AG10803 (cell line): ENCODE measurements around the gene CWC27.

Source experiments
- DNase-seq: peaks from one replicate; pipeline ENCODE4 v3.0.0; 2010; ENCODE audit warnings: low read depth
- H3K4me3 ChIP-seq: 2 replicates; pipeline ENCODE4 v1.5.1; 2011; ENCODE audit warnings: mild to moderate bottlenecking, low read length, control low read depth
- TF ChIP-seq, protein P1 (sequence below): conservative IDR thresholded peaks from 2 replicates; pipeline ENCODE4 v1.5.1; 2011; ENCODE audit warnings: mild to moderate bottlenecking, low read length, control low read depth, inconsistent platforms

The CWC27 gene, protein sequence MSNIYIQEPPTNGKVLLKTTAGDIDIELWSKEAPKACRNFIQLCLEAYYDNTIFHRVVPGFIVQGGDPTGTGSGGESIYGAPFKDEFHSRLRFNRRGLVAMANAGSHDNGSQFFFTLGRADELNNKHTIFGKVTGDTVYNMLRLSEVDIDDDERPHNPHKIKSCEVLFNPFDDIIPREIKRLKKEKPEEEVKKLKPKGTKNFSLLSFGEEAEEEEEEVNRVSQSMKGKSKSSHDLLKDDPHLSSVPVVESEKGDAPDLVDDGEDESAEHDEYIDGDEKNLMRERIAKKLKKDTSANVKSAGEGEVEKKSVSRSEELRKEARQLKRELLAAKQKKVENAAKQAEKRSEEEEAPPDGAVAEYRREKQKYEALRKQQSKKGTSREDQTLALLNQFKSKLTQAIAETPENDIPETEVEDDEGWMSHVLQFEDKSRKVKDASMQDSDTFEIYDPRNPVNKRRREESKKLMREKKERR

DNA sequence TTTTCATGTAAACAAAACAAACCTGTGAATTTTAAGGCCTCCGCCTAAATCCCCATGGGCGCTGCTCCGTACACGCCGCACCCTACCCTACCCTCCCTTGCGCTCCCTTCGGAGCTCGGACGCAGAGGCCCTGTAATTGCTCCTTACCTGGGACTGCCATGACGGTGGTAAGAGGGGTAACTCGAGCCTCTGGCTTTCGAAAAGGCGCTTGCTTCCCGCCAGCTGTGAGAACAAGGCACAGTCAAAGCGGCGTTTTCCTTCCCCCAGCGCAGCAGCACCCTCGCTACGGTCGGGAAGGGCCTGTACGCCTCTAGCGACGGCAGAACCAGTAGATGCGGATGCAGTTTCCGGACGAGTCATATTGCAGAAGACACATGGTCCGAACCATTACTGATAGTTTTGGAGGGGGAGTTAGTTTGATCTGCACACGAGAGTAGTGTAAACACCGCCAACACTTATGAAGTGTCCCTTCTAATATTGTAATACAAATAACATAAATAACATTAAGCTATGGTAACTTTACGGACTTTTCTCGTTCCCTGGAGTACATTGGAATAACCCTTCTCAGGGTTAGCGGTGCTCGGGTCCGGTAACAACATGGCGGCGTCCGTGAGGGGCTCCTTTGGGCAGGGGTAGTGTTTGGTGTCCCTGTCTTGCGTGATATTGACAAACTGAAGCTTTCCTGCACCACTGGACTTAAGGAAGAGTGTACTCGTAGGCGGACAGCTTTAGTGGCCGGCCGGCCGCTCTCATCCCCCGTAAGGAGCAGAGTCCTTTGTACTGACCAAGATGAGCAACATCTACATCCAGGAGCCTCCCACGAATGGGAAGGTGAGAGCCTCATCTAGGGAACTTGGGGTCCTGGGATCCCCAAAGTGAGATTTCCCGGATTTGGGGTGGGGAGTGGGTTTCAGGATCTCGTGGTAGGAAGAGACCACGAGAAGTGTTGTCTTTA, at the start of gene CWC27, which contains the start of gene SREK1IP1:
Gene CWC27 (plus strand): TSS at position 573 of the 955 bp plus-strand sequence. CDS start 217 bp downstream, at position 790.
Gene SREK1IP1 (minus strand): TSS at position 334 of the 955 bp plus-strand sequence. CDS start 174 bp downstream, at position 160.
- TF ChIP-seq, protein P1, sequence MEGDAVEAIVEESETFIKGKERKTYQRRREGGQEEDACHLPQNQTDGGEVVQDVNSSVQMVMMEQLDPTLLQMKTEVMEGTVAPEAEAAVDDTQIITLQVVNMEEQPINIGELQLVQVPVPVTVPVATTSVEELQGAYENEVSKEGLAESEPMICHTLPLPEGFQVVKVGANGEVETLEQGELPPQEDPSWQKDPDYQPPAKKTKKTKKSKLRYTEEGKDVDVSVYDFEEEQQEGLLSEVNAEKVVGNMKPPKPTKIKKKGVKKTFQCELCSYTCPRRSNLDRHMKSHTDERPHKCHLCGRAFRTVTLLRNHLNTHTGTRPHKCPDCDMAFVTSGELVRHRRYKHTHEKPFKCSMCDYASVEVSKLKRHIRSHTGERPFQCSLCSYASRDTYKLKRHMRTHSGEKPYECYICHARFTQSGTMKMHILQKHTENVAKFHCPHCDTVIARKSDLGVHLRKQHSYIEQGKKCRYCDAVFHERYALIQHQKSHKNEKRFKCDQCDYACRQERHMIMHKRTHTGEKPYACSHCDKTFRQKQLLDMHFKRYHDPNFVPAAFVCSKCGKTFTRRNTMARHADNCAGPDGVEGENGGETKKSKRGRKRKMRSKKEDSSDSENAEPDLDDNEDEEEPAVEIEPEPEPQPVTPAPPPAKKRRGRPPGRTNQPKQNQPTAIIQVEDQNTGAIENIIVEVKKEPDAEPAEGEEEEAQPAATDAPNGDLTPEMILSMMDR = peak; percentile 33
- peak; percentile 93 for DNase-seq
- H3K4me3 ChIP-seq = peak within 1 kb of the TSS; percentile 91

DNA sequence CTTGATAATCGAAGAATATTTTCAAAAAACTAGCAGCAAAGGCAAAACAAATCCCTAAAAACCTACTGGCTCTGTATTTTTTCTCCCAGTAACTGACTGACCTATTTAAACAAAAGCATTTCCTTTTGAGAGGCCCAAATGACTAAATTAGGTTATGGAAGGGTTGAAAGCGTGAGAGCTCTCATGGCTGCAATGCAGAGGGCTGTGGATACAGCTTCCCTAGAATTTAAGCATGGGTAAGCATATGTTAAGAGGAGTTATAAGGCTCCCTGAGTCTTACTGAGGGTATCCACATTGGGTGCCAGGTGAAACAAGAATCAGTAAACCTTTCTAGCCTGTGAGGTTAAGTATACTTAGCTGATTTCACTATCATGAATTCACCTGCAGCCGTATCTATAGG, 46.1 kb upstream of the CWC27 start:
- no peak for DNase-seq
- TF ChIP-seq, protein P1 = no peak
- no peak overlapping the region for H3K4me3 ChIP-seq

DNA sequence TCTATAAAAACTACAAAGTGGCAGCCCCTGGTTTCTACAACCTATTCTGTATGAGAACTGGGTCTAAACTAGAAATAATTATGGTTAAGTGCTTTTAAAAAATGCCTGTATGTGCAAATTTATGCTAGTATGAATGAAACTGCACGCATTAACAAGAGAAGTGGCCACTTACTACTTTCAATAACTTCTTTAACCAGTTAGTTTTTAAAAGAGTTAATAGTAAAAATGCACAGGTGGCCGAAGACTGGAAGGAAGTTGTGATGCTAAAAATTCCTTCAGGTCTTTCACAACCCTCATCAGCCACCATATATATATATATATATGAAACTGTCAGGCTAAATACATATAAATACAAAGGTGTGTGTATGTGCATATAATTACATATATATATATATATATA, 41.6 kb upstream of the CWC27 start:
- no peak for DNase-seq
- TF ChIP-seq, protein P1 = no peak
- no peak overlapping the region for H3K4me3 ChIP-seq

DNA sequence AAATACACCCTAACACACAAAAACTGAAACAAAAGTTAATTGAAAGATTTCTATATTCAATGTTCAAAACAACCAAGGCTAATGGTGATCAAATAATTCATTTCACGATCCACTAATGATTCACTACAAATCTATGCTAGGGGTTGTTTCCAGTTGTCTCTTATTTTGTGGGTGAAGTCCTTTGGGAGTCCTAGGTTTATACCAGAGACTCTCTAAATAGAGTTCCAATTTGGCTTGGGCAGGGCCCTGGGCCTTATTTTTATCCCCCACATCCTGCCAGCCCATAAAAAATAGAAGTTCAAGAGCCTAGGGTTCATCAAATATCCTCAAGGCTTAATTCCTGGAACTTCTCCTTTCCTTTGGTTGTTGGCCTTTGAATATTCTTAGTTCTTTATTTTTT, 26.3 kb upstream of the CWC27 start:
- no peak for DNase-seq
- H3K4me3 ChIP-seq = no peak overlapping the region
- TF ChIP-seq, protein P1 = no peak

DNA sequence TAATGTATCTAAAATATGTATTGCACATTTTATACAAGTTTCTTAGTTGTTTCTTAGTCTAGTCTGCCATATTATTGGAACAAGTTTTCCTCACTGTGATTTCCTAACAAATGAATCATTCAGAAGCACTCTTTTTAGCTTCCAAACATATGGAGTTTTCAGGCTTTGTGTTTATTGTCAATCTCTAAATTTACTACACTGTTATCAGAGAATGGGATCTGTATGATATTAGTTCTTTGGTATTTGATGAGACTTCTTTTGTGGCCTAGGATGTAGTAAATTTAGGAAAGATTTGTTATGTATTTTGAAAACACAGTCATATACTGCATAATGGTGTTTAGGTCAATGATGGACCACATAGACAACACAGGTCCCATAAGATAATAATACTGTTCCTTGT, 25.9 kb upstream of the CWC27 start:
- H3K4me3 ChIP-seq = no peak overlapping the region
- TF ChIP-seq, protein P1 = no peak
- DNase-seq = peak; percentile 29

DNA sequence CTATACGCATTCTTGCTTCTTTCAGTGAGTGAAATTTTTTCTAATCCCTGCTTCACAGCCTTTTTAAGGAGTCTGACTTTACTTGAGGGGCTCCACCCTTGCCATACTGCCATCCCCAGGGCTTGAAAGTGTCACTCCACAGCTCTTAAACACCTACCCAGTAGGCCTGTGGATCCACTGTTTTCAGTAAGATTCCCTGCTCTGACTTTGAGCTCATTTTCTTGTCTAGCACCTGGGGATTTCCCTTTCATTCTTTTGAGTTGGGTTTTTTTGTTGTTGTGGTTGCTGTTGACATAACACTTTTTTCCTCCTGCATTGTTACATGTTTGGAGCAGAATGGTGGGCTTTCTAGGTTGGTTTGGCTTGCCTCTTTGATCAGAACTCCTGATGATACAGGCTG, 23.8 kb upstream of the CWC27 start:
- DNase-seq = no peak

More for the DNA sequence above, 23.8 kb upstream of the CWC27 start:
- no peak overlapping the region for H3K4me3 ChIP-seq
- TF ChIP-seq, protein P1 = no peak
